Ammon's horn (tissue), 1 donor: Measurements from ENCODE around the gene CDC42BPA.
"Not testable (repeated sequence)": the region's sequence is repeated elsewhere in the genome, so short reads cannot be mapped to it uniquely, and the experiment has no call there.

Source experiments
- DNase-seq: peaks from one replicate; pipeline ENCODE4 v3.0.0-alpha.2; 2016; ENCODE audit warnings: low spot score

Gene CDC42BPA

DNA sequence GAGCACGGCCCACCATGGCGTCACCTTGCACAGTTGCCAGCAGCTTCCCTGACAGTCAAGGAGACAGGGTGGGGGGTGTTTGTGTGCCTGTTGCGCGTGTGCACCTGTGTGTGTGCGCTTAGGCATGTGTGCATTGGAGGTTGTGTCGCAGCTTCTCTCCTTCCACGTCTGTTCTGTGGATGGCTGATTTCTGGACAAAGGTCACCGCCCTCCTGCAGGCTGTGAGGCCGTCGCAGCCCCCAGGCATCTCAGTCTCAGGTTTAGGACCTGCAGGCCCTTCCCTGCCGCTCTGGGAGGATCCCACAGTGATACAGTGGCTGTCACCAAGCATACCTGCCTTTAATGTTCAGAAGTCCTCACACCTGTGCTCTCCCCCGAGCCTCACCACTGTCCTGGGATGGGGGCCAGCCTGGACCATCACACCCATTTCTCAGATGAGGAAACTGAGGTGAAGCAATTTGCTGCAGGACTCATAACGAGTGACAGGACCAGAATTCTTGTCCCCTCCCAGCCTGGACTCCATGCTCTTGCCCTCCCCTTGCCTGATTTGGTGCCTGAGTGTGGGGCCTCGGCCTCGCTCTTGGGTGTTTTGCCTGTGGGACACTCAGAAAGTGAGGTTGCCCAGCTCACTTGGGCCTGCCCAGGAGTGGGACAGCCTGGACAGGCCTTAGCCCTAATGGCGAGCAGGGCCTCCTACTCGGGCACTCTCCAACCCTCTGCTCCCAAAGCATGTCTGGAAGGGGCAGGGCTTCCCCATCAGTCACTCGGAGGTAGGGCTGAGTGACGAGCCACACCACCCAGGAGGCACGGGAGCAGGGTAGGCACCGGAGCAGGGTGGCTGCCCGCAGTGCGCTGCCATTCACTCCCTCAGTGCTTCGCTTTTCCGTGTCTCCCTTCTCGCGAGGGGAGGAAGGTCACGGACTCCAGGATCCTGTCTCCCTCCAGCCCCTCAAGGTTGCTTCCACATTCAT lies 355.6 kb downstream of the CDC42BPA start:
- DNase-seq: no peak

DNA sequence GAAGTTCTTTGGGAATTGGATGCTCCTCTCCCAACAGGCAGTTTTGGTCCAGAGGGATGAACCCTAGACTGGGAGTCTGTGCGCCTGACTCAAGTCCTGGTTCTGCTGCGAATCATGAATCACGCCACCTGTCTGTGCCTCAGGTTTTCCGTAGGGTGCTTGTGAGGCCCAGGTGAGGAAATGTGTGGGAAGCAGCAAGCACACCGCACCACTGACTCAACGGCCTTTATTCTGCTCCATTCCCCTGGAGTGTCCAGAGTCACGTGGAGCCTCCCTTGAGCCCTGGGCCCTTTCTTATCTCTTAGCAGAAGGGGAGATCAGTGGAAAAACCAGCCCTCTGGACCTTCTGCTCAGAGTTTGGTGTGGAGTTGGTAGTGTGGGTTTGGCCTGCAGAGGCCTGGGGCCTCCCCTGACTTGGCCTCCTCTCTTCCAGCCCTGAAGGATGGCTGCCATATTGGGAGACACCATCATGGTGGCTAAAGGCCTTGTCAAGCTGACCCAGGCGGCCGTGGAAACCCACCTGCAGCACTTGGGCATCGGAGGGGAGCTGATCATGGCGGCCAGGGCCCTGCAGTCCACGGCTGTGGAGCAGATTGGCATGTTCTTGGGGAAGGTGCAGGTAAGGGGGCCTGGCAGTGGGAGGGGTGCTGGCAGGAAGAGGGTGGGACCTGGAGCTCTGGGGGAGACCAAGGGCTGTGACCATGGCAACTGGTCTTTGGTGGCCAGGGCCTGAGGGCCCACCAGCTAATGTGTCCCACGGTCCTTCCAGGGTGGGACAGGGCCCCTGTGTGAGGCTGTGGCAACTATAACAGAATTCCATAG lies 357.1 kb downstream of the CDC42BPA start:
- DNase-seq: no peak

DNA sequence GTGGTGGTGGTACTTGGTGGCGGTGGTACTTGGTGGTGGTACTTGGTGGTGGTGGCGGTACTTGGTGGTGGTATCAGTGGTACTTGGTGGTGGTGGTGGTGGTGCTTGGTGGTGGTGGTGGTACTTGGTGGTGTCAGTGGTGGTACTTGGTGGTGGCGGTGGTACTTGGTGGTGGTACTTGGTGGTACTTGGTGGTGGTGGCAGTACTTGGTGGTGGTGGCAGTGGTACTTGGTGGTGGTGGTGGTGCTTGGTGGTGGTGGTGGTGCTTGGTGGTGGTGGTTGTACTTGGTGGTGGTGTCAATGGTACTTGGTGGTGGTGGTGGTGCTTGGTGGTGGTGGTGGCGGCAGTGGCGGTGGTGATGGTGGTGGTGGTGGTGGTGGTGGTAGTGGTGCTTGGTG lies 358.0 kb downstream of the CDC42BPA start:
- no peak for DNase-seq

- DNase-seq: no peak
Observed at GRCh38 chr1:226958300-226958699, 360.0 kb downstream of the CDC42BPA start.

DNA sequence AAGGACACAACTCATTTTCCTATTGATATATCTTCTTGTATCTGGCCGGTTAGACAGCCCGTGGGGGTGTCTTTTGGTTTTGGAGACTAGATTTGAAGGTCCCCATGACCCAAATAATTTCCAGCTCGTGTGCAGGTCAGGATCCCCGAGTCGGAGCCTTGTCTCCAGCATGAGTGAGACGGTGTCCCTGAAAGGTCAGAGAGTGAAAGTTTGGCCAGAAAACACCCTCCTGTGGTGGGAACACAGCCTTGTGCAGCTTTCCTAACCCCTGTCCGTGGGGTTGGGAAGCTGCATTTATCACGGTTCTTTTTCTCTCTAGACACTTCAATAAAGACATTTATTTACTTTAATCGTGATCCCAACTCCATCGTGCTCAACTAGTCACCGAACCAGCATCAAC lies 360.6 kb downstream of the CDC42BPA start:
- DNase-seq: no peak

- DNase-seq: no peak
Observed at GRCh38 chr1:226956942-226957713, 361.2 kb downstream of the CDC42BPA start.

DNA sequence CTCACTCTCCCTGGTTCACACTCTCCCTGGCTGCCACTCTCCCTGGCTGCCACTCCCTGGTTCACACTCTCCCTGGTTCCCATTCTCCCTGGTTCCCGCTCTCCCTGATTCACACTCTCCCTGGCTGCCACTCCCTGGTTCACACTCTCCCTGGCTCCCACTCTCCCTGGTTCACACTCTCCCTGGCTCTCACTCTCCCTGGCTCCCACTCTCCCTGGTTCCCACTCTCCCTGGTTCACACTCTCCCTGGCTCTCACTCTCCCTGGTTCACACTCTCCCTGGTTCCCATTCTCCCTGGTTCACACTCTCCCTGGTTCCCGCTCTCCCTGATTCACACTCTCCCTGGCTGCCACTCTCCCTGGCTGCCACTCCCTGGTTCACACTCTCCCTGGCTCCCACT lies 362.4 kb downstream of the CDC42BPA start:
- DNase-seq: not testable (repeated sequence)

DNA sequence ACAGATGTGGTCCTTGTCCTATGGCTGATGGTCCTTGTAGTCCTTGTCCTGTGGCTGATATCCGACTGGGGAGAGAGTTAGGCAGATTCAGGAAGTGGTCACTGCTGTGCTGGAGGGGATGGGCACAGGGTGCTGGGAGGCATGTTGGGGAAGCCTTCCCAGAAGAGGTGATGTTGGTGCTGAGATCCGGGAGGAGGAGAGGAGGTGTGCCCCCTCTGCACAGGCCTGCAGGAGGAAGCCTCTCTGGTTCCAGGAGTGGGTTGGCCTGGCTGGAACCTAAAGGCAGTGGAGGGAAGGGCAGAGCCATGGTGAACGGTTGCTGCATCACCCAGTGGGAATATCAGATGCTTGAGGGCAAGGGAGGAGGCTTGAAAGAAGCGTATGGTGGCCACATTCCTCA lies 363.5 kb downstream of the CDC42BPA start:
- DNase-seq: no peak

DNA sequence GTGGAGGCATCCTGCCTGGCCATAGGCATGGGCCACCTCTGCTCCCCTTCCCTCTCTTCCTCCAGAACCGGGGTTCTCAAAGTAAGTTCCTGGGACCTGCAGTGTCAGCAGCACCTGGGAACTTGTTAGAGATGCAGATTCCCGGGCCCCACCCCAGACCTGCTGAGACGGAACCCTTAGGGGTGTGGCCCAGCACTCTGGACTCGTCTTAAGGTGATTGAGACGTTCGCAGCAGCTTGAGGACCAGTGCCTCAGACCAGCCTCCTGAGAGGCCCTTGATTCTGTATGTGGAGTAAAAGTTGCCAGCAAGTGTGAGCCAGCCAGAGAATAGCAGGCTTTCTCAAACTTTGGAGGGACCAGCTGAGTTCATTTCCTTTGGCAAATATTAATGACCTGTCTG lies 364.0 kb downstream of the CDC42BPA start:
- no peak for DNase-seq

- no peak for DNase-seq
Observed at GRCh38 chr1:226953175-226953800, 365.0 kb downstream of the CDC42BPA start.

DNA sequence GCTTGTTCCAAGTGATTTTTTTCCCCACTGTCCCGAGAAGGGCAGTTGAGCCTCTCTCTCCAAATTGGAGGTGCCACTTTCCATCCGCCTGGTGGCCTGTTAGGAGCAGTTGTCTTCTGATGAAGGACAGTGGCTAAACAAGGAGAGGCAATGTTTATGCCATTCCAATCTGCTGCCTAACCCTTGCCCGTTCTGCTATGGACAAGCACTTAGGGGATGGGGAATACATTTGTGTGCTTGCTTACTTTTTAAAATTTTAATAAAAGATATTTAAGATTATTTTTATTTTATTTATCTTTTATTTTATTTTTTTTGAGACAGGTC lies 366.2 kb downstream of the CDC42BPA start:
- no peak for DNase-seq

- DNase-seq: no peak
Observed at GRCh38 chr1:226951286-226952117, 366.8 kb downstream of the CDC42BPA start.

- no peak for DNase-seq
Observed at GRCh38 chr1:226950871-226951270, 367.4 kb downstream of the CDC42BPA start.

DNA sequence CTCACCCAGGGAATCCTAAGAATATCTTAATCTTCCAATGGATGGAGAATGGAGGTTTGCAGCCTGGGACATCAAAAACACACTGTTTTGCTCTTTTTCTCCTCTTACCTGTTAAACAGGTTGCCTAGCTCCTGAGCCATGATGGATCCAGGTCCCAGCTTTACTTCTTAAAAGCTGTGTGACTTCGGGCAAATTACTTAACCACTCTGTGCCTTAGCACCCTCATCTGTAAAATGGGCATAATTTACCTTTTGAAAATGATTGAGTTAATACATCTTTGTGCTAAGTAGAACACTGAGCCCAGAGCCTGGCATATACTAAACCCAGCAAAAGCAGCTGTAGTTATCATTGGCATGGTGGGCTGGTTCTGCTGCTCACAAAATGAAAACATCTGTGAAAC lies 368.0 kb downstream of the CDC42BPA start:
- DNase-seq: no peak

DNA sequence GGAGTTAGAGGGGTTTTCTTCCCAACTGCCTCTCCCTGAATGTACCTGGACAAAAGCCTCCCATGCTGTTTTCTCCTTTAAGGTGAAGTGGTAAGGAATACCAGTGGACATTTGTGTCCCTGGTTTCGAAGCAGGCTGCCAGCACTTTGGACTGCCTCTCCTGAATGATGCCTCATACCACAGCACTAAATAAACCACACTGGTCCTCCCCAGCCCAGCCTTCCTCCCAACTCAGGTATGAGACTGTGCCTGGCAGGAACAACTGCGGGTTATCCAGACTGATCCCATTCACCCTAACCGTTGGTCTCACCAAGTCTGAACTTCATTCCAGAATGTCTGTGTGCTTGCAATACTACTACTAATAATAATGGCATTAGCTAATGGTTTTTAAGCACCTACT lies 368.9 kb downstream of the CDC42BPA start:
- no peak for DNase-seq

GRCh38 chr1:226948996-226949395 lies 369.3 kb downstream of the CDC42BPA start:
- no peak for DNase-seq

- no peak for DNase-seq
Observed at GRCh38 chr1:226948480-226948879, 369.8 kb downstream of the CDC42BPA start.

GRCh38 chr1:226948051-226948450 lies 370.2 kb downstream of the CDC42BPA start:
- DNase-seq: no peak

GRCh38 chr1:226946841-226947240 lies 371.5 kb downstream of the CDC42BPA start:
- no peak for DNase-seq

- DNase-seq: no peak
Observed at GRCh38 chr1:226946285-226946684, 372.0 kb downstream of the CDC42BPA start.

DNA sequence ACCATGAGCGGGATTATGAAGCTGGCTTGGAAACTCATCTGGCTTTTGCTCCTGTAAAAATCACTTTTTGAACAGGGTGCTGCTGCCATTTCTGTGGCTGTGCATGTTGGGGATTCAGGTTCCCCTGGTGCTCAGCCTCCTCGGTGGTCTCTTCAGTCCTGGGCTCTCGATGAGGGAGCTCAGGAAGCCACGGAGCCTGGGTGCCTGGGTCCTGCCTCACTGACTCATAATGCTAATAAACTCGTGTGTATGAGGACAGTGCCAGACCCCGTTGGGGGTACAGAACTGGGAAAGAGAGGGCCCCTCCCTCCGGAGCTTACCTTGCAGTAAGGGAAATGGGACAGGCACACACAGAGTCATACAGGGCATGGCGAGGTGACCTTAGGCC lies 372.4 kb downstream of the CDC42BPA start:
- no peak for DNase-seq
